NCI-H510A treated with DMSO at 0.1 percent for 48 hours (cell line): ENCODE results near the gene PPP2R2C.

ENCODE experiments used
- DNase-seq: peaks from one replicate; lab custom pipeline; 2025; lab: John Stamatoyannopoulos, UW

The PPP2R2C gene

DNA sequence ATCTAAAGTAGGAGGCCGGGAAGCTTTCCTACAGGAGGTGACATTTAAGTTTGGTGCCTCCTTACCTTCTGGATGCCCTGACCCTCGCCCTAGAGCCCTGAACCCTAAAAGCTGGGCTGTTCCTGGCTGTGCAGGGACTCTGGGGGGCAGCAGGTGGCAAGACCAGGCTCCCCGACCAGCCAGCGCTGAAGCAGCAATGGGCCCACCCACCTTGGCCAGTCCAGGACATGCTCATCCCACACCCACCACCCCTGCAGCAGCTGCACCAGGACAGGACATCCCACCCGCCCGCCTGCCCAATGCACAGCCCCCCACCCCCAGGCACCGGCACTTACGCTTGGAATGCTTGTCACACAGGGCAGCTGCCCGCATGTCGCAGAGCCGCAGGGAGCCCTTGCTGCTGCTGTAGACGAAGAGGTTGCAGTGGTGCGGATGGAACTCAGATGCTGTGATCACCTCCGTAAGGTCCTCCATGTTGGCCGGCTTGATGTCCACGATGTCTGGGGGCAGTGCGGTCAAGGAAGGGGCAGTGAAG lies 124.8 kb downstream of the PPP2R2C start:
- DNase-seq = no peak

DNA sequence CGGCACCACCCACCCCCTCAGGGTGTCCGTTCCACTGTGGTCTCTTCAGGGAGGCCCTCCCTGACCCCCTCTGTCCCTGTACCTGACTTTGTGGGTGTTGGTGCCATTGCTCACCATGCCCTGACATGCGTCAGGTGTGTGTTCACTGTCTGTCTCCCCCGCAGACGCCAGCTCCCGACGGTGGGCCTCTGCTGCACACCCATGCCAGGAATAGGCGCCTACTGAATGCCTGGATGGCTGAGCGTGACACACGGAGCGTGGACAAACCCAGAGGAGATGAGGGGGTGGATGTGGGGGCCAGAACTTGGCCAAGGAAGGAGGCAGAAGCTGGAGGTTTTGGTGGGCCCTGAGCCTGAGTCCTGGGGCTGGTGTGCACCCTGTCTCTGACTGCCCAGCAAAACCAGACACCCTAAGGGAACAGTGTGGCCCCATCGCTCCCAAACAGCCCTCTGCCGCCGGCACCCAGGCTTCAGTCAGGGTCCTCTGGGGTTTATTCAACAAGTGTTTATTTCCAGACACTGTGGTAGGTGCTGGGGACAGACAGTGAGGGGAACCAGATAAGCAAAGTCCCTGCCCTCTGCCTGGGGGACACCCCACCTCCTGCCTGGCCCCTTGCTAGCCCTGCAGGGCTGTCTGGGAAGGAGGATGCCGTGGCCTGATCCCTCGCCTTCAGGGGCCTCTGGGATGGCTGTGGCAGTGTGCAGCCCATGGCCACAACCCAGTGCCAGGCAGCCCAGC lies 125.9 kb downstream of the PPP2R2C start:
- no peak for DNase-seq

DNA sequence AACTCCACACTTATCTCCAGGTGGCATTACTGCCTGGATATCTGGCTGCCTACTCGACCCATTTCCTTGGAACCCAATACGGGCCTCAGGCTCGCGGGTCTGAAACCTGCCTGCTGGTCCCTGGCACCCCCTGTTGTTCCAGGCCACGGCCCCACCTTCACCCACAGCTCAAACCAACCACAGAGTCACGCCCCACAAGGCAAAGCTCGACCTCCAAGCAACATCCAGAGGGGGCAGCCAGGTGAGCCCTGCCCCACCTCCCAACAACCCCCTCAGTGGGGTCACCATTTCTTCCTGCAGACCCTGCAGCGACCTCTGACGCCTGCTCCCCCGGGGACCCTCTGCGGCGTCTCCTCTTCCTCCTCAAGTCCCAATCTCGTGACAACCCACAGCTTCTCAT lies 126.5 kb downstream of the PPP2R2C start:
- no peak for DNase-seq

DNA sequence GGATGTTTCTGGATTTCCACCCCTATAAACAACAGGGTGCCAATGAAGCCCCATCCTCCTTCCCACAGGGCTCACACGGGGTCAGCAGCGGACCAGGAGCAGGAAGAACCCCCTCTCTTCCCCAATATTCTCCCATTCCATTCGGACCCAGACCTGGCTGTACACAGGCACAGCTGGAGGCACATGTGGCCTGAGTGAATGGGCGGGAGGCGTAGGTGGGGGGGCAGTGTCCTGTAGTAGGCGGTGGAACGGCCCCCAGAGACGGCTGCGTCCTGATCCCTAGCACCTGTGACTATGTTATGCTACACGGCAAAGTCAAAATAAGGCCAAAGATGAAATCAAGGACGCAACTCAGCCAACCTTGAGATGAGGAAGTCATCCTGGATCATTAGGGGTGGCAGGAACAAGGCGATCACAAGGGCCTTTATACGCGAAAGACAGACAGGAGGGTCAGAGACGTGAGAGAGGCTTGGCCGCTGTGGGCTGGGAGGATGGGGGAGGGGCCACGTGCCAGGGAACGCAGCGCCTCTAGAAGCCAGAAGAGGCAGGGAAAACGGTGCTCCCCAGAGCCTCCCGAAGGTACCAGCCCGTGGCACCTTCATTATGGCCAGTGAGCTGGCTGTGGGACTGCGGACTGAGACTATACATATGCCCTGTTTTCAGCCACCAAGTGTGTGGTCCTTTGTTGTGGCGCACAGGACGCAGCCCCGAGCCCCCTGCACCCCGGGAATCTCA lies 127.2 kb downstream of the PPP2R2C start:
- no peak for DNase-seq

DNA sequence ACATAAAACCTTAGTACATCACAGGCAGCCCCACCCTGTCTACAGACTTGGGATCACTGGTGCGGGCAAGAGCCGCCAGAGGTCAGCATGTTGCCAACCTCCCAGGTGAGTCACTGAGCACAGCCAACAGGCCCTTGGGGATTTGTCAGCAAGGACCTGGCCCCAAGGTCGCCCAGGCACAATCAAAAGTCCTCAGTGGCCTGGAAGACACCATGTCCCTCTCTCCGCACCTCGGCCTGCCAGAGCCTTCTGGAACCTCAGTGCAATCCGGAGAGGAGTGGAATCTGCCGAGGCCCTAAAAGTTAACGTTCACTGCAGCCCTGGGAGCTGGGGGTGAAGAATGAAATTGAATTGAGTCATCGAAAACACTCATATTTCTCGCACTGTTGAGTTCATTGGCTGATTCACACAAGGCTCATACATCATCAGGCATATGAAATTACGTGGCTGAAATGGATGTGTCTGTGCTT lies 128.4 kb downstream of the PPP2R2C start:
- no peak for DNase-seq

DNA sequence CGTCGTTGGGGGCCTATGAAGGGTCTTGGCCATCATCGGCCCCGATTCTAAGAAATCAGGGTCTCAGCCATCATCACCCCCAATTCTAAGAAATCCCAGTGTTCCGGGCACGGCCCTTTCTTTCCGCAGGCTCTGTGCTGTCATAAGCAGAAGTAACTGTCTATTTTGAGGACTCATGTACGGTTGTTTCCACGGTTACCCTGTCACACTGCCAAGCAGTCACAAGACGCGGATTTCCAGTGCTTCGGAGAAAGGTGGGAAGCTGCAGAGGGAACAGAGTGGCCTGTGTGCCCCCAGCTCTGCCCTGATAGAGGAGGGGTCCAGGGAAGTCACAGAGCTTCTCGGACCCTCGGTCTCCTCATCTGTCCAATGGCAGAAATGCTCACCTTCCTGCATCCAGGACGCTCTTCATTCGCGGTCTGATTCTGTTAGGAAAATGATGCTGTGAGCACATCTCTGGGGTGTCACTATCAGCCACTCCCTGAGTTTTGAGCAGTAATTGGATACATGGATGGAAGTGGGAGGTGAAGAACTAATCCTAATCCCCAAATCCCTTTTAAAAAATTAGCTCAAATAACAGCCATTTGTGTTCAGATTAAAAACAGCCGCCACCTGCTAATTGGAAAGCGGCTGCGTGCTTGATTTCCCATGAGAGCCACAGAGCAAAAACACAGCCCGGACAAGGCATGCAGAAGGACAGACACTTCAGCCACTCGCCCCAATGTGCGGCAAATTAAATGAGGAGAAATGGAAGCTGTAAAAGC lies 129.7 kb downstream of the PPP2R2C start:
- no peak for DNase-seq

DNA sequence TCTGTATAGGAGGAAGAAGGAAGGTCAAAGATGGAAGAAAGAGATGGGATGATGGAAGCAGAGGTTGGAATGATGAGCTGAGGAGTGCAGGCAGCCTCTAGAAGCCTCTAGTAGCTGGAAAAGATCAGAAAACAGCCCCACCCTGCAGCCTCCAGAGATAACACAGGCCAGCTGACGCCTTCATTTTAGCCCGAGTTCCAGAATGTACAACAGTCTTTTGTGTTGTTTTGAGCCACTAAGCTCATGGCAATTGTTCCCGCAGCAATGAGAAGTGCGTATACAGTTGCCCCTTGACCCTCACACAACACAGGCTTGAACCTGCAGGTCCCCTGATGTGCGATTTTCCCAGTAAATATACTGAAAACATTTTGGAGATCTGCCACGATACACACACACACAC lies 130.7 kb downstream of the PPP2R2C start:
- no peak for DNase-seq

DNA sequence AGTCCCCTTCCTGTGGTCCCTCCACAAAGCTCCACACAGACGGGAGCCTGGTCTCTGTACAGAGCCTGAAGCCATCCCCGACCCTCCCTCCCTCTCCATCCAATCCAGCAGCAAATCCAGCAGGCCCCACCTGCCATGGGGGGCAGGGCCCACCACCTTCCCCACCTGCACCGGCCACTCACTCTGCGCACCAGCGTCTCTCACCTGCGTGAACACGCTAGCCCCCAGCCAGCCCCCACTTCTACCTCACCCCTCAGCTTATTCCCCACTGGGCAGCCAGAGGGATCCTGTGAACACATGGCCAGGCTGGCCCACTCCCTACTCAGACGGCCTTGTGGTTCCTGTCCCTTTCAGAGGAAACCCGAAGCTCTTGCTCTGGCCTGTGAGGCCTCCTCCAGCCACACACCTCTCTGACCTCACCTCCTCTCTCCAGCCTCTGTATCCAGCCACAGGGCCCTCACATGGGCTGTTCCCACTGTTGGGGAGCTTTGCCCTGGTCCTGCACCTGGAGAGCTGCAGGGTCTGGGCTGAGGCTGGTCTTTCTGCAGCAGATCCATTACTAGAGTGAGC lies 131.9 kb downstream of the PPP2R2C start:
- no peak for DNase-seq

DNA sequence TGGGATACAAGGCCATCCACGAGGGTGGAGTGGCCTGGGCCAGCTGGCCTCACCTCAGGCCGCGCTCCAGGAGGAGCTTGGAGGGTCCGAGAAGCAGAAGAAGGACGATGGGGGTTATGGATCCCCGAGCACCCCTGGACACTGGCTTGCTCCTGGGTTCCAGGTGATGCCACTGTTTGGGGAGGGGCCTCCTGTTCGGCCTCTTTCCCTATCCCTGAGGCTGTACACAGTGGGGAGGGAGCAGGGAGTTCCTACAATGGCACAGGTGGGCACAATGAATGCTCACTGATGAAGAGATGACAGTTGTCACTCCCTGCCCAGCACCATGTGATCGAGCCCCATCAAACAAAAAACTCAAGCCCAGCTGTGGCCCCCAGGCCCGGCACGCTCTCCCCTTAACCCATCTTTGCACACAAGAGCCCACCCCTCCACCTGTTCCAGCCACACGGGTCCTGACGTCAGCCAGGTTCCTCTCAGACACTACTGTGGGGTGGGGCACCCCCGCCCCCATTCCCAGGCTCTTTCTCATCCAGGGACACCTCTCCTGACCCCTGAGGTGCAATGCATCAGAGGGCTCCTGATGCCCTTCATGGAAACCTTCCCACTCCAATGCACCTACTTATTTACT lies 132.5 kb downstream of the PPP2R2C start:
- DNase-seq = no peak

DNA sequence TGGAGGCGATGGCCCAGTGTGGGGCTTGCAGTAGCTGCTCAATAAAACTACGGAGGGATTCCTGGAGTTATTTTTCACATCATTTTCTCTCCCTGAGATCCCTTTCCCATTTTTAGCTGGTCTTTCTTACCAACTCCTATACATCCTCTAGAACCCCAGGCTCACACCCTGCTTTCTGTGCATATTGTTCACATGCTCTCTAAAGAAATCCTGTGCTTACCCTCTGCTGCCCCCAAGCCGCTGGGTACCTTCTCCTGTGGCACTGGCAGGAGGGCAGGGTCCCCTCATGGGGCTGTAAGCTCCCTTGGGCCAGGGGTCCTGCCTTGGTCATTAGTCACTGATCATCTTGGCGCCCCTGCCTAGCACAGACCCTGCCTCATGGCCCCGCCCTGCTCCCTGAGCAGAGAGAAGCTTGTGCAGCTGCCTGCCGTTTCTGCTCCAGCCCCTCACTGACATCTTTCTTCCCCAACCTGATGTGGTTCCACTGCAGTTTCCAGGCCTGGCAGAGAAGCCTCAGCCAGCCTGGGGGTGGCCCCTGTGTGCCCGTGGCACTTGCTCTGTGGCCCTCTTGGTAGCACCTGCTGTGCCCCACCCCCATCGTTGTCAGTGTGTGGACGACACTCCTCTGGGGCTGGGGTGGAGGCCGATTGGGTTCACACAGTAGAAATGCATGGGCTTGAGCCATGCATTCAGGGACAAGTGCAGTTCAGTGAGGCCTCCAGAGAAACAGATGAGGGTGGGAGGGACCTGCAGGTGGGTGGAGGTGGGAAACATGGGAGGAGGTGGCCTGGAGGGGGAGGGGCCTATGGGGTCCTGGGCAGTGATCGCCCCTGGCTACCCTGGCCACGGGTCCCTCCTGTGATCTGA lies 133.2 kb downstream of the PPP2R2C start:
- no peak for DNase-seq

DNA sequence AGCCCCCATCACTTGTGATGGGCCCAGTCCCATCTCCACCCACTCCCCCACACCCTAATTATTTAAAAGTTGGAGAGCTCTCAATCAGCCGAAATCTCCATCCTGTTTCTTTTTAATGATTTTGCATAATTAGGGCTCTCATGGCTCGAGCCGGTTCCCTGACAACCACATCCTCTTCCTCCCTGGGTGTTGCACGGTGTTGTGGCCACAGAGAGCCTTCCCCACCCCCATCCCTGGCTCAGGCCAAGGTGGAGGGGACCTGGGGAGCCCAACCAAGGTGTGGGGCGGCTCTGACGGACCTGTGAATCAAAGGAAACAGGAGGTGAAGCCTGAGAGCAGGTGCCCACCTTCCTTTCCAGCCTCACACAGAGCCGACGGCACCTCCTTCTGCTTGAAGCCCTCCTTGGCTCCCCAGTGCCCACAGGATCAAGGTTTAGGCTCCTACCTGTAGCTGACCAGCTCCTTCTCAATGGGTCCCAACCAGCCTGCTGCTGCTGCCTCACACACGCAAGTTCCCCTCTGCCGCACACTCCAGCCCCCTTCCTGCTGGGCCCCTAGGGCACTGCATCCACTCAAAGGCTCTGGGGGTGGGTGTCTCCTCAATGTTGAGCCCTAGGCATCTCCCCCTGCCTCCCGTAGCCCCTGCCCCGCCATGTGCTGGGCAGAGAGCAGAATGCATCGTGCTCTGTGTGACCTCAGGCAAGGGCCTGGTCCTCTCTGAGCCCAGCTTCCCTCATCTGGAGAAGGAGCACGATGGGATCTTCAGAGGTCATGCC lies 134.1 kb downstream of the PPP2R2C start:
- no peak for DNase-seq

DNA sequence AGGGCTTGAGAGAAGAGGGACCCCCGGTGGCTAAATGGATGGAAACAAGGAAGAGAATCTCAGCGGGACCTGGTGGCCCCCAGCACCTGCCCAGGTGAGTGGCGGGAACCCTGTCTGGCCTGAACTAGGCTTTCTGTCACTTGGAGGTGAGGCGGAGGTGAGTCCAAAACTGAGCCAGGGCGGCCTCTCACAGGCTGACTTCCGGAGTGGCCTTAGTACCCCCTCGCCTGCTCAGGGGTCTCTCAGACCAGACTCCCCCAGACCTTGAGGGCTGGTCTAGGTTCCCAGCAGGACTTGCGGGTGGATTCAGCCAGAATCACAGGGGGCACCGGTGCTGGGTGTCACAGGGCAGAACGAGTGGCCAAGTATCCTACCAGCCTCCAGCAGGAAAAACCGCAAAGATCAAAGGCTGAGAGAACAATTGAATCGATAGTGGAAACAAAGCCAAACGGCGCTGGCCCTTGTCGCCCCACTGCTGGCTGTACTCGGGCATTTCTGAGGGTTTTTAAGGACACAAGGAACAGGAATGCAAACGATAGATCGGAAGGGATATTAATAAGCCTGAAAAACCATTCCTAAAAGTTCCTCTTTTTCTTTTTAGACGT lies 135.0 kb downstream of the PPP2R2C start:
- DNase-seq = peak; percentile 14

DNA sequence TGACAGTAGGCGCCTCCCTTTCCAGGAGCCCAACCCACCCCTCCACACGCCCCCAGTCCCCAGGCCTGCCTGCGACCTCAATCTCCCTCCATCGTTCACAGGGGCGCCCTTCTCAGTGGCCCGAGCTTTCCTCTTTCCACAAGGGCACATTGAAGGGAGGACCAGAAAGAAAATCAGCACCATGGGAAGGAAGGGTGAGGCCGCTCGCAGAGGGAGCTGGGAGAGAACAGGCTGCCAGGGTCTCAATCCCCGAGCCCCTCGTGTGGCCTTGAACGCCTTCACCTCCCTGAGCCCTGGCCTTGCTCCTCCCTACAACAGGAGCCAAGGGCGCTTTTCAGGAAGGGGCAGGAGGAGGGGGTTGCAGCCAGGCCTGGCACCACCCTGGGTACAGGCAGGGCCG lies 136.2 kb downstream of the PPP2R2C start:
- DNase-seq = no peak

DNA sequence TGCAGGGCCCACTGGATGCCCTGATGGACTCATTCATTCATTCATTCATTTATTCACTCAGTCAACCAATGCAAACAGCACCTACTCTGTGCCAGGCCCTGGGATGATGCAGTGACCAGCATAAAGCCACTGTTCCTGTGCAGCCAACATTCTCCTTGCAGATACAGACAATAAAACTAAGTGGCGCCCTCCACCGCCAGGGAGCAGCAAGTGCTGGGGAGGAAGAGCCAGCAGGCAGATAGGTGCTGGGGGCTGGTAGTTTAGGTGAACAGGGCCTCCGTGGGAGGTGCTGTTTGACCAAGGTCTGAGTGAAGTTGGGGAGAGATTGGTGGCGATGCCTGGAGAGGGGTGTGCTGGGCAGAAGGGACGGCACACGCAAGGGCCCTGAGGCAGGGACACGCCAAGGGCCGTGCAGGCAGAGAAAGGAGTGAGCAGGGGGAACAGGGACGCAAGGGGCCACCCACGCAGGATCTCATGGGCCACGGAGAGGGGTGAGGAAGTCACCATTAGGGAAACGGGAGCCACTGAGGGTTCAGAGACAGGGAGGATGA lies 137.3 kb downstream of the PPP2R2C start:
- no peak for DNase-seq

DNA sequence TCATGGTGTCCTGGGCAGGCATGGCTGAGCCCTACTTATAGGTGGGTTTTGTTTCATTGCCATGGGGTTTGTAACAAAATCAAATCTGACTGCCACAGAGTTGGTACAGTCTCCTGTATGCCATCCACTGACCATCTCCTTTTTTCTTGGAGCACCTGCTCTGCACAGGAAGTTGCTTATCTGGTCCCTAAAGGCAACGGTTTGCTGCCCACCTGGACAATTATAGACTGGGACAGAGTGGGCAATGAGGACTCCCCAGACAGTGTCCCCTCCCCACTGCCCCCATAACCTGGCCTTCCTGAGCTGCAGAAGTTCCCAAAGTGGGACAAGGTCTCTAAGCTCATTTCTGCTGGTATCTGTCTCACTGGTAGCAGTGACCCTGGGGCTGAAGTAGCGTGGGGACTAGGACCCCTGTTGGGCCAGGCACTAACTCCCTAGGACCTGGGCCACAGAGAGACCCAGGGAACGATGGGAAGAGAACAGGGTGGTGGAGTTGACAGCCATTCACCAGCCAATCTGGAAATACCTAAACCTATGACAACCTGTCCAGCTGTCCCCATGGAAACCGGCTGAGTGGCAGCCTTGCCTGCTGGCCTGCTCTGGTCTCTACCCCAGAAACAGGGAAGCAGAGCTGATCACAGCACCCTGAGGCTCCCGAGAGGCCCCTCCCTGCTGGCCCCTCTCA lies 138.1 kb downstream of the PPP2R2C start:
- DNase-seq = no peak

DNA sequence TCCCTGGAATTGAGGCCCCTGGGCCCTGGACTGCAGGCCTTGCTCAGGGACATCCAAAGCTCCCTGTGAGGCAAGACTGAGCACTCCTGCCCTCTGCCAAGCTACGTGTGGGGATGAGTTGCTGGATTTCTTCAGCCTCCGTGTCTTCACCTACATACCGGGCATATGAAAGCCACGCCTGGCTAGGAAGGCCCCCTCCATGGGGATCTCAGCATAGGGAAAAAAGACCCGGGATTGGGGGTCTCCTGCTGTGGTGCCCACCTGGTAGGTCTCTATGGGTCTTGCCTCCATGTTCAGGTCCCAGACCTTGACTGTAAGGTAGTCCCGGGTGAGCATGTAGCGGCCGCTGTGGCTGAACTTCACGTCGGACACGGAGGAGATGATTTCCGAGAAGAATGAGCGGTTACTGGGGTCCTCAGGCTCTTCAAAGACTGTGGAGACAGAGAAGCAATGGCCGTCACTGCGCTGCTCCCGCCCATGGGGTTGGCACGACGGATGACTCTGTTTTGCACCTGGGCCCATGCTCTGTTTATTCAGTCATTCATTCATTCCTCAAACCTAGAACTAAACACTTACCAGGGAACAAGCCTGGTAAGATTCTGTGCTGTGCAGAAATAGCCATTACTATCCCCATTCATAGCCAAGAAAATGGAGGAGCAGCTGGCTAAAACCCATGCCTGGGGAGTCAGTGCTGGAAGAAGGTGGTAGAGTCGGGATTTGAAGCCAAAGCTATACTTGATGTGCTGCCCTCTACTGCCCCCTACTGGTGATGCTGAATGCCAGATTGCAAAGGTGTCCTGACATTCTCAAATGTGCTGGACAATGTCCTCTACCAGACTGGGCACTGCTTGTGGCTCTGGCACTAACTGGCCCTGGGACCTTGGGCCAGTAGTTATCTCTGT lies 138.9 kb downstream of the PPP2R2C start:
- no peak for DNase-seq

DNA sequence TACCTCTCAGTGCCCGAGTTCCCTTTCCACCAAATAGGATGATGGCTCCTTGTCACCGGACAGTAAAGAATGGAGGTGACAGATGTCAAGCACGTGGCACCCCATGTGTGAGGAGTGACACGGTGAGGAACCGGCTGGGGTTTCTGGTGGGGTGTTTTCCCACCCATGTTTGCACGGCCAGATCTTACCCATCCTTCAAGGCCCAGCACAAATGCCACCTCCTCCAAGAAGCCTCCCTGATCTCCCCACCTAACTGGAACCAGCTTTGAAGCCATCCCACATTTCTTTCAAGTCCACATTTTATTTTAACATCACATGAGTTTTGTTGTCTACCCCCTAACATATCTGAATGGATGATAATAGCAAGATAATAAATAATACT lies 139.8 kb downstream of the PPP2R2C start:
- DNase-seq = no peak
